ENCODE results near the gene PTPRM.
"Not testable (repeated sequence)": the region's sequence is repeated elsewhere in the genome, so short reads cannot be mapped to it uniquely, and the experiment has no call there.

The PTPRM gene

GRCh38 chr18:7727361-7728076 is 160.4 kb downstream of the PTPRM start:
- no peak for DNase-seq (ENCODE audit: low spot score)

GRCh38 chr18:7728297-7728696 is 161.2 kb downstream of the PTPRM start:
- DNase-seq (ENCODE audit: low spot score) = no peak

- no peak for DNase-seq (ENCODE audit: low spot score)
These were observed 162.8 kb downstream of the PTPRM start for GRCh38 chr18:7729868-7730267.

- DNase-seq (ENCODE audit: low spot score) = no peak
These were observed 163.6 kb downstream of the PTPRM start for GRCh38 chr18:7730682-7731081.

- DNase-seq (ENCODE audit: low spot score) = no peak
These were observed 166.5 kb downstream of the PTPRM start for GRCh38 chr18:7733642-7734041.

- DNase-seq (ENCODE audit: low spot score) = no peak
These were observed 168.1 kb downstream of the PTPRM start for GRCh38 chr18:7735196-7735595.

GRCh38 chr18:7735626-7736175 is 168.6 kb downstream of the PTPRM start:
- no peak for DNase-seq (ENCODE audit: low spot score)

GRCh38 chr18:7736526-7736925 is 169.4 kb downstream of the PTPRM start:
- DNase-seq (ENCODE audit: low spot score) = not testable (repeated sequence)

GRCh38 chr18:7737550-7737949 is 170.4 kb downstream of the PTPRM start:
- no peak for DNase-seq (ENCODE audit: low spot score)

GRCh38 chr18:7740821-7741220 is 173.7 kb downstream of the PTPRM start:
- DNase-seq (ENCODE audit: low spot score) = no peak

GRCh38 chr18:7741640-7742039 is 174.5 kb downstream of the PTPRM start:
- DNase-seq (ENCODE audit: low spot score) = no peak

GRCh38 chr18:7742224-7742623 is 175.1 kb downstream of the PTPRM start:
- no peak for DNase-seq (ENCODE audit: low spot score)

GRCh38 chr18:7743256-7743655 is 176.1 kb downstream of the PTPRM start:
- no peak for DNase-seq (ENCODE audit: low spot score)

- no peak for DNase-seq (ENCODE audit: low spot score)
These were observed 179.0 kb downstream of the PTPRM start for GRCh38 chr18:7746106-7746505.

- no peak for DNase-seq (ENCODE audit: low spot score)
These were observed 181.3 kb downstream of the PTPRM start for GRCh38 chr18:7748251-7749007.

GRCh38 chr18:7749008-7749405 is 181.9 kb downstream of the PTPRM start:
- DNase-seq (ENCODE audit: low spot score) = no peak

- no peak for DNase-seq (ENCODE audit: low spot score)
These were observed 182.4 kb downstream of the PTPRM start for GRCh38 chr18:7749510-7749981.

GRCh38 chr18:7750095-7750663 is 183.1 kb downstream of the PTPRM start:
- DNase-seq (ENCODE audit: low spot score) = no peak

GRCh38 chr18:7750966-7751365 is 183.8 kb downstream of the PTPRM start:
- DNase-seq (ENCODE audit: low spot score) = no peak

- no peak for DNase-seq (ENCODE audit: low spot score)
These were observed 187.1 kb downstream of the PTPRM start for GRCh38 chr18:7754258-7754657.

- no peak for DNase-seq (ENCODE audit: low spot score)
These were observed 187.6 kb downstream of the PTPRM start for GRCh38 chr18:7754725-7755181.

- no peak for DNase-seq (ENCODE audit: low spot score)
These were observed 188.8 kb downstream of the PTPRM start for GRCh38 chr18:7755753-7756475.

All from hepatic stellate cell (primary cell).